Tibial artery (tissue), 4 donors: ENCODE results near the gene PDCD2L.
A peak's percentile ranks its signal among the peaks of the same experiment; 100 is the strongest.
"Not testable (repeated sequence)": the region's sequence is repeated elsewhere in the genome, so short reads cannot be mapped to it uniquely, and the experiment has no call there.

ENCODE experiments used
- DNase-seq, 2 donors: peaks; one replicate each; pipeline ENCODE4 v3.0.0-alpha.2; 2019
- H3K27ac ChIP-seq, 2 donors: fragments of 200-600 bp; sonication (generic) in 1 of 2; 1 replicate in 1 of 2; 2 replicates in 1 of 2; pipeline ENCODE4 v1.5.1; 2018 to 2019; ENCODE audit warnings: mild to moderate bottlenecking in 1 of 2
- H3K27me3 ChIP-seq, 2 donors: fragments of 200-600 bp; sonication (generic) in 1 of 2; one replicate each; pipeline versions ENCODE4 v1.5.1 to v1.6.0; 2016 to 2019
- H3K36me3 ChIP-seq, 3 donors: fragments of 200-600 bp; sonication (generic) in 2 of 3; one replicate each; pipeline ENCODE4 v1.5.1; 2016 to 2019; ENCODE audit warnings: mild to moderate bottlenecking in 2 of 3
- H3K4me1 ChIP-seq, 4 donors: fragments of 200-600 bp; sonication (generic) in 2 of 4; 1 replicate in 3 of 4; 2 replicates in 1 of 4; pipeline ENCODE4 v1.5.1; 2016 to 2019
- H3K4me3 ChIP-seq, 2 donors: fragments of 200-600 bp; sonication (generic) in 1 of 2; 1 replicate in 1 of 2; 2 replicates in 1 of 2; pipeline ENCODE4 v1.5.1; 2018 to 2019; ENCODE audit warnings: mild to moderate bottlenecking in 2 of 2
- H3K9me3 ChIP-seq, 3 donors: fragments of 200-600 bp; sonication (generic) in 1 of 3; one replicate each; pipeline ENCODE4 v1.5.1; 2016 to 2019
- CTCF ChIP-seq, 2 experiments: fragments of 200-600 bp in 1 of 2; fragments of 450-650 bp in 1 of 2; IDR thresholded peaks; one replicate each; pipeline ENCODE4 v1.5.1; 2017 to 2019; ENCODE audit warnings: antibody characterized with exemption in 2 of 2, mild to moderate bottlenecking in 1 of 2, moderate library complexity in 1 of 2
- intact Hi-C: fragments of 100-400 bp; cut with DNase I; formaldehyde crosslinking; loops from one replicate; pipeline ENCODE4 v1.15.0; 2023; ENCODE audit warnings: low total_unique reads

PDCD2L gene

DNA sequence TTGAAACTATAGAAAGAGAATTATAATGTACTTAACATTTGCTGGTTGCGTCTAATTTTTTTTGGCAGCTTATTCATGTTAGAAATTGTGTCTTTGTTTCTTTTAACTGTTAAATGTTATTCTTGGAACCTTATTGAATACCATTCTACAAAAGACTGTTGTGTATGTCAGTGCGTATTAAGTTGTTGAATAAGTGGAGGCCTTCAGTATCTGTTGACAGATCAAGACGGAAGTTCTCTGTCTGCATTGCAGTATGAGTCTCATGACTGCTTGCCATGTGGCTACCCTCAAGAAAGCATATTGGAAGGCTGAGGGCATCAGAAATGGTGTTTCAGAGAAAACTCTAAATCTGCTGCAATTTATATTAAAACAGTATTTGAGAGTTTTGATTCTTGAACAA is 32.5 kb downstream of the PDCD2L start:
- Histone ChIP-seq H3K4me1 (peaks cover 0 to 95% (median 37%) of the 10 kb centered on the region in 4 donors), H3K27me3 (no peaks in the 10 kb centered on the region), H3K4me3 (no peak overlapping the region), H3K27ac (peak overlapping the region; percentile 98 to 100), H3K36me3 (peaks cover 63 to 75% (median 68%) of the 10 kb centered on the region in 3 donors), H3K9me3 (no peaks in the 10 kb centered on the region)
- DNase-seq, result no peak
- TF ChIP-seq CTCF (IDR thresholded peaks at IDR 0.05), result no peak
- intact Hi-C loops, result no loop called here

GRCh38 chr19:34448191-34448590 is 44.0 kb downstream of the PDCD2L start:
- no peak for DNase-seq
- no peak overlapping the region for H3K4me3 ChIP-seq
- H3K36me3 ChIP-seq, result peaks cover 75 to 87% (median 84%) of the 10 kb centered on the region in 3 donors
- intact Hi-C loops, result no loop called here
- H3K4me1 ChIP-seq, result peaks cover 0 to 83% (median 12%) of the 10 kb centered on the region in 4 donors
- no peak for TF ChIP-seq CTCF (IDR thresholded peaks at IDR 0.05)
- no peaks in the 10 kb centered on the region for H3K9me3 ChIP-seq
- peak overlapping the region; percentile 37 to 57 for H3K27ac ChIP-seq
- no peaks in the 10 kb centered on the region for H3K27me3 ChIP-seq

GRCh38 chr19:34452723-34453122 is 48.5 kb downstream of the PDCD2L start:
- H3K36me3 ChIP-seq, result peaks cover 61 to 72% (median 68%) of the 10 kb centered on the region in 3 donors
- no peaks in the 10 kb centered on the region for H3K9me3 ChIP-seq
- H3K27me3 ChIP-seq, result no peaks in the 10 kb centered on the region
- peaks cover 0 to 93% (median 29%) of the 10 kb centered on the region in 4 donors for H3K4me1 ChIP-seq
- no peak for DNase-seq
- peak overlapping the region; percentile 58 to 62 for H3K27ac ChIP-seq
- intact Hi-C loops, result no loop called here
- no peak for TF ChIP-seq CTCF (IDR thresholded peaks at IDR 0.05)
- no peak overlapping the region for H3K4me3 ChIP-seq

DNA sequence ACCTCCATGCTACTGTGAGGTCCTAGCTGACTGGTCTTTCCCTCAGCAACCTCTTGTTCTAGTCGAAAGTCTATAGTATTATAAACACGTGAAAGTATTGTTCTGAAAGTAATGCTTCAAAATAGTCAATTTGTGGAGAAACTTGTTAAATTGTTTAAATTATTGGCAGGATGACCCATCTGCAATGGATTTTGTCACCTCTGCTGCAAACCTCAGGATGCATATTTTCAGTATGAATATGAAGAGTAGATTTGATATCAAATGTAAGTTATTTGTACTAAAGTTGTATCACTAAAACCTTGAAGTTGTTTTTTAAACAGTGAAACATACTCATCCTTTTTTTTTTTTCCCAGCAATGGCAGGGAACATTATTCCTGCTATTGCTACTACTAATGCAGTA is 49.9 kb downstream of the PDCD2L start:
- no peak for DNase-seq
- no peak for TF ChIP-seq CTCF (IDR thresholded peaks at IDR 0.05)
- H3K36me3 ChIP-seq, result peaks cover 57 to 68% (median 66%) of the 10 kb centered on the region in 3 donors
- no peak overlapping the region for H3K4me3 ChIP-seq
- intact Hi-C loops, result no loop called here
- peaks cover 0 to 92% (median 31%) of the 10 kb centered on the region in 4 donors for H3K4me1 ChIP-seq
- H3K27me3 ChIP-seq, result no peaks in the 10 kb centered on the region
- no peaks in the 10 kb centered on the region for H3K9me3 ChIP-seq
- peak overlapping the region; percentile 58 to 62 for H3K27ac ChIP-seq

DNA sequence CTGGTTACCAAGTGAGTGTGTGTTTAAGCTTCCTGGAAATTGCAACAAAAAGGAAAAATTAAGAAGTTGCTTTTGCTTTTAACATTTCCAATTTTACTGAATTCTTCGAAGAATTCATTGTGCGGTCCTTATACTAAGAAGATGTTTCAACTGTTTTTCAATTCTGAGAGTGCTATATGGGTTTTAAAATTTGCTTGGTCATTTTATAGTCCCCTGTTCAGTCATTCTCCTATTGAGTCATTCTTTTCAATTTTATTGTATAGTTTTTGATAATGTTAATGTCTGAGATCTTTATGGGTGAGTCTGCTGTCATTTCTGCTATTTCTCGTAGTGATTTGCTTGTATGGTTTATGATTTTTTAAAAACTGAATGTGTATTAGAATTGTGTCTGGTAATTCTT is 50.5 kb downstream of the PDCD2L start:
- no peak for TF ChIP-seq CTCF (IDR thresholded peaks at IDR 0.05)
- Histone ChIP-seq H3K36me3 (peaks cover 57 to 73% (median 70%) of the 10 kb centered on the region in 3 donors), H3K4me1 (peaks cover 0 to 92% (median 34%) of the 10 kb centered on the region in 4 donors), H3K9me3 (no peaks in the 10 kb centered on the region), H3K27me3 (no peaks in the 10 kb centered on the region), H3K4me3 (no peak overlapping the region), H3K27ac (peak overlapping the region; percentile 58 to 85)
- DNase-seq, result no peak
- intact Hi-C loops, result no loop called here

GRCh38 chr19:34455783-34456480 is 51.7 kb downstream of the PDCD2L start:
- H3K27me3 ChIP-seq, H3K9me3 ChIP-seq, intact Hi-C loops, H3K4me3 ChIP-seq, DNase-seq: not testable (repeated sequence)
- Histone ChIP-seq H3K36me3 (peaks cover 60 to 74% (median 72%) of the 10 kb centered on the region in 3 donors), H3K27ac (peak overlapping the region; percentile 58 to 85), H3K4me1 (peaks cover 0 to 94% (median 46%) of the 10 kb centered on the region in 4 donors)
